PC-9 (cell line): ENCODE results near the gene DEFB129. TPM values are rescaled to one million over a fixed set of nuclear protein-coding genes. Genes with fewer than 3 reads are reported as not detected.

Source experiments
- BruUV-seq: library from RNA; stranded (reverse); fragments of 400-500 nt; replicated peaks from 2 replicates; lab custom pipeline; 2021; lab: Mats Ljungman, UMichigan
- CTCF ChIA-PET: fragments of 300-600 bp; sonication (Branson Sonifier 250); formaldehyde crosslinking; loops from one replicate; lab custom pipeline; 2022; ENCODE audit warnings: antibody characterized with exemption; lab: Charles Lee
- POLR2A ChIA-PET: fragments of 300-600 bp; sonication (Branson Sonifier 250); formaldehyde crosslinking; loops from one replicate; lab custom pipeline; 2022; ENCODE audit warnings: antibody characterized with exemption; ENCODE audit not compliant: unreplicated experiment; lab: Charles Lee
- DNase-seq, 2 experiments: peaks; one replicate each; pipeline versions ENCODE4 v3.0.0 to v3.0.0-alpha.2; 2015 to 2022; ENCODE audit warnings: mixed read lengths in 1 of 2
- H2AFZ ChIP-seq: fragments of 200-600 bp; sonication (generic); 2 replicates; pipeline ENCODE4 v1.8.1; 2017; ENCODE audit warnings: antibody characterized with exemption
- H3F3A ChIP-seq: fragments of 200-600 bp; sonication (generic); 2 replicates; pipeline ENCODE4 v1.8.1; 2017; ENCODE audit warnings: antibody characterized with exemption, mild to moderate bottlenecking, low read depth; ENCODE audit not compliant: insufficient read depth
- H3K27ac ChIP-seq: fragments of 200-600 bp; sonication (generic); 2 replicates; pipeline ENCODE4 v1.6.1; 2016; ENCODE audit warnings: mixed run types
- H3K27me3 ChIP-seq: fragments of 200-600 bp; sonication (generic); 2 replicates; pipeline ENCODE4 v1.6.1; 2016; ENCODE audit warnings: low read depth, mixed run types; ENCODE audit not compliant: insufficient read depth
- H3K36me3 ChIP-seq: fragments of 200-600 bp; sonication (generic); 2 replicates; pipeline ENCODE4 v1.6.1; 2016; ENCODE audit warnings: low read depth, mixed run types
- H3K4me1 ChIP-seq: fragments of 200-600 bp; sonication (generic); replicated peaks from 2 replicates; pipeline ENCODE4 v1.6.1; 2016; ENCODE audit warnings: mixed run types; ENCODE audit not compliant: insufficient read depth
- H3K4me2 ChIP-seq: fragments of 200-600 bp; sonication (generic); 2 replicates; pipeline ENCODE4 v1.6.1; 2017; ENCODE audit warnings: mixed run types
- H3K4me3 ChIP-seq: fragments of 200-600 bp; sonication (generic); 2 replicates; pipeline ENCODE4 v1.6.1; 2016; ENCODE audit warnings: mixed run types
- H3K79me2 ChIP-seq: fragments of 200-600 bp; sonication (generic); 2 replicates; pipeline ENCODE4 v1.6.1; 2017; ENCODE audit warnings: low read depth, mixed run types
- H3K9me2 ChIP-seq: fragments of 200-600 bp; sonication (generic); 2 replicates; pipeline ENCODE4 v1.8.1; 2017; ENCODE audit warnings: mild to moderate bottlenecking; ENCODE audit not compliant: insufficient read depth
- H3K9me3 ChIP-seq: fragments of 200-600 bp; sonication (generic); 2 replicates; pipeline ENCODE4 v1.8.1; 2016; ENCODE audit warnings: low read depth; ENCODE audit not compliant: insufficient read depth
- H4K20me1 ChIP-seq: fragments of 200-600 bp; sonication (generic); 2 replicates; pipeline ENCODE4 v1.8.1; 2017; ENCODE audit not compliant: insufficient read depth
- EZH2 ChIP-seq: fragments of 200-600 bp; sonication (generic); IDR thresholded peaks from 2 replicates; pipeline ENCODE4 v1.8.0; 2017; ENCODE audit warnings: antibody characterized with exemption, low read depth
- intact Hi-C: fragments of 100-400 bp; cut with micrococcal nuclease; formaldehyde crosslinking; loops from one replicate; pipeline ENCODE4 v1.10.0; 2022; ENCODE audit not compliant: unreplicated experiment
- total RNA-seq: library from RNA; stranded (reverse); gene quantifications from 2 replicates; pipeline ENCODE4 v1.2.3, GENCODE V29; 2021
- TF ChIP-seq, protein P1 (sequence below): fragments of 200-600 bp; sonication (generic); conservative IDR thresholded peaks from 2 replicates; pipeline ENCODE4 v1.6.1; 2017; ENCODE audit warnings: mixed run types, antibody characterized with exemption, mild to moderate bottlenecking, moderate library complexity

The DEFB129 gene
- total RNA-seq, 1 experiment from 2014 or later, result not detected

DNA sequence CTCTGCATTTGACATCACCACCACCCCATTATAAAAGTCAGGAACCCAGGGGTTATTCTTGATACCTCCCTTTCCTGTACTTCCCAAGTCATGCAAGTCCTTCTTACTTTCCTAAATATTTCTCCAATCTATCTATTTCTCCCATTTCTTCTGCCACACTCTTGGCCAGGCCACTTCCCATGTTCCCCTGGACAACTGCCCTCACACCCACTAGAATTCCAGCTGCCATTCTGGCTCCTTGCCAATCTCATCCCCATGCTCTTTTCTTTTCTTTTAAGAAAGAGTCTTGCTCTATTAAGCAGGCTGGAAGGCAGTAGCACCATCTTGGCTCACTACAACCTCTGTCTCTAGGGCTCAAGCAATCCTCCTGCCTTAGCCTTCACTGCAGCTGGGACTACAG lies 45.7 kb downstream of the DEFB129 start:
- Histone ChIP-seq H3K9me2 (no peaks in the 10 kb centered on the region), H2AFZ (no peak overlapping the region), H3F3A (no peaks in the 10 kb centered on the region), H3K4me1 (no peaks in the 10 kb centered on the region), H3K4me2 (no peak overlapping the region), H3K9me3 (no peaks in the 10 kb centered on the region), H3K4me3 (no peak overlapping the region), H3K36me3 (no peaks in the 10 kb centered on the region), H3K27ac (no peak overlapping the region), H3K27me3 (no peaks in the 10 kb centered on the region), H4K20me1 (no peaks in the 10 kb centered on the region; the same call in 1 of the 2 replicates), H3K79me2 (no peaks in the 10 kb centered on the region)
- TF ChIP-seq, protein P1, sequence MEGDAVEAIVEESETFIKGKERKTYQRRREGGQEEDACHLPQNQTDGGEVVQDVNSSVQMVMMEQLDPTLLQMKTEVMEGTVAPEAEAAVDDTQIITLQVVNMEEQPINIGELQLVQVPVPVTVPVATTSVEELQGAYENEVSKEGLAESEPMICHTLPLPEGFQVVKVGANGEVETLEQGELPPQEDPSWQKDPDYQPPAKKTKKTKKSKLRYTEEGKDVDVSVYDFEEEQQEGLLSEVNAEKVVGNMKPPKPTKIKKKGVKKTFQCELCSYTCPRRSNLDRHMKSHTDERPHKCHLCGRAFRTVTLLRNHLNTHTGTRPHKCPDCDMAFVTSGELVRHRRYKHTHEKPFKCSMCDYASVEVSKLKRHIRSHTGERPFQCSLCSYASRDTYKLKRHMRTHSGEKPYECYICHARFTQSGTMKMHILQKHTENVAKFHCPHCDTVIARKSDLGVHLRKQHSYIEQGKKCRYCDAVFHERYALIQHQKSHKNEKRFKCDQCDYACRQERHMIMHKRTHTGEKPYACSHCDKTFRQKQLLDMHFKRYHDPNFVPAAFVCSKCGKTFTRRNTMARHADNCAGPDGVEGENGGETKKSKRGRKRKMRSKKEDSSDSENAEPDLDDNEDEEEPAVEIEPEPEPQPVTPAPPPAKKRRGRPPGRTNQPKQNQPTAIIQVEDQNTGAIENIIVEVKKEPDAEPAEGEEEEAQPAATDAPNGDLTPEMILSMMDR, result no peak
- TF ChIP-seq EZH2, result no peak
- ChIA-PET POLR2A (no interaction called here), CTCF (no interaction called here)
- no peak for DNase-seq
- no TSS peak for BruUV-seq
- intact Hi-C loops, result no loop called here

DNA sequence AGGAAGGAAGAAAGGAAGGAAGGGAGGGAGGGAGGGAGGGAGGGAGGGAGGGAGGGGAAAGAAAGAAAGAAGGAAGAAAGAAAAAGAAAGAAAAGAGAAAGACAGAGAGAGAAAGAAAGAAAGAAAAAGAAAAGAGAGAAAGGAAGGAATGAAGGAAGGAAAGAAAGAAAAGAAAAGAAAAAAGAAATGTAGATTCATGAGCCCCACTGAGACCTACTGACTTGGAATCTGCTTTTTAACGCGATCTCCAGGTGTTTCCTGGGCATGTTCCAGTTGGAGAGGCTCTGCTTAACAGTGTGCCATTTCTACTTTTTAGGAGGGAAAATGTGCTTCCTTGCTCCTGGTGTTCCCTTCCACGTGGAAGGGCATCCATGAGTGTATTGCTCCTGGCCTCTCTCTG lies 46.8 kb downstream of the DEFB129 start:
- DNase-seq, result no peak
- no peaks in the 10 kb centered on the region; the same call in 1 of the 2 replicates for H4K20me1 ChIP-seq
- no peaks in the 10 kb centered on the region for H3K9me2 ChIP-seq
- H3K79me2 ChIP-seq, result no peaks in the 10 kb centered on the region
- H2AFZ ChIP-seq, result no peak overlapping the region
- no peaks in the 10 kb centered on the region for H3K4me1 ChIP-seq
- intact Hi-C loops, result no loop called here
- H3F3A ChIP-seq, result peaks cover 6% of the 10 kb centered on the region; the same call in 1 of the 2 replicates
- TF ChIP-seq, protein P1, result no peak
- no peak for TF ChIP-seq EZH2
- CTCF ChIA-PET, result no interaction called here
- H3K27me3 ChIP-seq, result no peaks in the 10 kb centered on the region
- H3K36me3 ChIP-seq, result no peaks in the 10 kb centered on the region
- no peak overlapping the region for H3K4me2 ChIP-seq
- no peak overlapping the region for H3K27ac ChIP-seq
- no TSS peak for BruUV-seq
- no peak overlapping the region for H3K4me3 ChIP-seq
- POLR2A ChIA-PET, result no interaction called here
- H3K9me3 ChIP-seq, result no peaks in the 10 kb centered on the region

DNA sequence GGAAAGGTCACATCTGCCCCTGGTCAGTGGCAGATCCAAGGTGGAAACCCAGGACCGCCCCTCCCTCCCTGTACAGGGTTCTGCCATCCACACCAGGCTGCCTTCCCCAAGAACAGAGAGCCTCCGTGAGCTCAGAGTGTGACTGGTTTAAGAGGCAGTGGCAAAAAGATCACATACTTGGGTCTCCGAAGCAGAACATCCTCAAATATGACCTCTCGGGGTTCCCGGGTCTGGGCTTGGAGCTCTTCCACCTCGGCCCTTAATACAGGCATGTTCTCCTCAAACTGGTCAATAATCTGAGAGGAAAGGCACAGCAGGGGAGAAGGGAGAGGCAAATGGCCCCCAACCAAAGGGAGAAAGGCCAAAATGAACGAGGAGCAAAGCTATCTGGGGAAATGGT lies 48.7 kb downstream of the DEFB129 start:
- Histone ChIP-seq H3K36me3 (no peaks in the 10 kb centered on the region), H4K20me1 (no peaks in the 10 kb centered on the region; the same call in 1 of the 2 replicates), H2AFZ (no peak overlapping the region), H3K4me3 (no peak overlapping the region), H3K4me1 (no peaks in the 10 kb centered on the region), H3K4me2 (no peak overlapping the region), H3F3A (peaks cover 6% of the 10 kb centered on the region; the same call in 1 of the 2 replicates), H3K27ac (no peak overlapping the region), H3K27me3 (no peaks in the 10 kb centered on the region), H3K9me2 (no peaks in the 10 kb centered on the region), H3K9me3 (no peaks in the 10 kb centered on the region), H3K79me2 (no peaks in the 10 kb centered on the region)
- TF ChIP-seq, protein P1, result no peak
- TF ChIP-seq EZH2, result no peak
- DNase-seq, result no peak
- ChIA-PET CTCF (no interaction called here), POLR2A (no interaction called here)
- no TSS peak for BruUV-seq
- intact Hi-C loops, result no loop called here
